ENCODE results near the gene MTHFR.

The MTHFR gene

GRCh38 chr1:11847667-11848372, 42.1 kb upstream of the MTHFR start, which contains the start of gene NPPA:
Gene NPPA, minus strand, starts transcription at chr1:11847783. Its CDS starts 99 bp downstream, at chr1:11847684.
- peak; percentile 27 for ATAC-seq
- TF ChIP-seq SNAI2 (CRISPR knock-in tag; IDR thresholded peaks at IDR 0.05) (no peak), CSDC2 (CRISPR knock-in tag; IDR thresholded peaks at IDR 0.05) (no peak), ZFP3 (CRISPR knock-in tag; IDR thresholded peaks at IDR 0.05) (no peak), CREB5 (CRISPR knock-in tag; IDR thresholded peaks at IDR 0.05; ENCODE audit: low read depth) (no peak), TCF4 (CRISPR knock-in tag; IDR thresholded peaks at IDR 0.05; ENCODE audit: borderline replicate concordance) (peak; percentile 68; the same call in 1 of the 2 replicates), ZNF70 (CRISPR knock-in tag; IDR thresholded peaks at IDR 0.05) (no peak), TSHZ2 (CRISPR knock-in tag; IDR thresholded peaks at IDR 0.05) (peak; percentile 54; the same call in 1 of the 2 replicates), CSRNP3 (CRISPR knock-in tag; IDR thresholded peaks at IDR 0.05) (no peak)

GRCh38 chr1:11845641-11846335, 40.0 kb upstream of the MTHFR start:
- no peak; the same call in 2 of the 3 replicates for ATAC-seq
- no peak for TF ChIP-seq BACH2 (CRISPR knock-in tag; IDR thresholded peaks at IDR 0.05; ENCODE audit: borderline replicate concordance)
- no peak for TF ChIP-seq ZNF8 (CRISPR knock-in tag; IDR thresholded peaks at IDR 0.05)
- no peak for TF ChIP-seq ZNF565 (CRISPR knock-in tag; conservative IDR thresholded peaks at IDR 0.05; ENCODE audit: low read depth)
- no peak for TF ChIP-seq SNAI2 (CRISPR knock-in tag; IDR thresholded peaks at IDR 0.05)
- no peak for TF ChIP-seq ARNTL (CRISPR knock-in tag; IDR thresholded peaks at IDR 0.05; ENCODE audit: borderline replicate concordance, low read depth)
- 0 out of 2 replicates have a peak, but pooled peaks have one; percentile 63 for TF ChIP-seq ZNF70 (CRISPR knock-in tag; IDR thresholded peaks at IDR 0.05)

GRCh38 chr1:11842154-11843041, 36.6 kb upstream of the MTHFR start:
- TF ChIP-seq TCF4 (CRISPR knock-in tag; IDR thresholded peaks at IDR 0.05; ENCODE audit: borderline replicate concordance) (peak; percentile 55; the same call in 1 of the 2 replicates), ZC3H10 (CRISPR knock-in tag; IDR thresholded peaks at IDR 0.05) (no peak)
- no peak for ATAC-seq

- ATAC-seq: no peak
- TF ChIP-seq CSRNP3 (CRISPR knock-in tag; IDR thresholded peaks at IDR 0.05) (no peak), GLIS3 (CRISPR knock-in tag; IDR thresholded peaks at IDR 0.05) (no peak), OSR1 (CRISPR knock-in tag; IDR thresholded peaks at IDR 0.05) (no peak), TSHZ2 (CRISPR knock-in tag; IDR thresholded peaks at IDR 0.05) (no peak), ESRRG (CRISPR knock-in tag; IDR thresholded peaks at IDR 0.05) (no peak), SNAI2 (CRISPR knock-in tag; IDR thresholded peaks at IDR 0.05) (no peak), POU6F1 (CRISPR knock-in tag; IDR thresholded peaks at IDR 0.05; ENCODE audit: borderline replicate concordance, low read depth) (no peak), ZC3H10 (CRISPR knock-in tag; IDR thresholded peaks at IDR 0.05) (no peak)
Observed at GRCh38 chr1:11841245-11842153, 35.7 kb upstream of the MTHFR start.
